ENCODE measurements around the gene ZNF865.

Gene ZNF865

DNA sequence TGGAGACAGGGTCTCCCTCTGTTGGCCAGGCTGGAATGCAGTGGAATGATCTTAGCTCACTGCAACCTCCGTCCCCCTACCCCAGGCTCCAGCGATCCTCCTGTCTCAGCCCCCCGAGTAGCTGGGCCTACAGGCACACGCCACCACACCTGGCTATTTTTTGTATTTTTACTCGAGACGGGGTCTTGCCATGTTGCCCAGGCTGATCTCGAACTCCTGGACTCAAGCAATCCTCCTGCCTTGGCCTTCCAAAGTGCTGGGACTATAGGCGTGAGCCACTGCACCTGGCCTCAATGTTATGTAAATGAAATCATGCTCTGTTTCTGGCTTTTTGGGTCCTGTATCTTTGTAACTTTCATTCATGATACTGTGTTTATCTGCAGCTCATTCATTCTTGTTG is 16.7 kb upstream of the ZNF865 start:
- no peak for DNase-seq (ENCODE audit: extremely low spot score)
- TF ChIP-seq, protein P1, sequence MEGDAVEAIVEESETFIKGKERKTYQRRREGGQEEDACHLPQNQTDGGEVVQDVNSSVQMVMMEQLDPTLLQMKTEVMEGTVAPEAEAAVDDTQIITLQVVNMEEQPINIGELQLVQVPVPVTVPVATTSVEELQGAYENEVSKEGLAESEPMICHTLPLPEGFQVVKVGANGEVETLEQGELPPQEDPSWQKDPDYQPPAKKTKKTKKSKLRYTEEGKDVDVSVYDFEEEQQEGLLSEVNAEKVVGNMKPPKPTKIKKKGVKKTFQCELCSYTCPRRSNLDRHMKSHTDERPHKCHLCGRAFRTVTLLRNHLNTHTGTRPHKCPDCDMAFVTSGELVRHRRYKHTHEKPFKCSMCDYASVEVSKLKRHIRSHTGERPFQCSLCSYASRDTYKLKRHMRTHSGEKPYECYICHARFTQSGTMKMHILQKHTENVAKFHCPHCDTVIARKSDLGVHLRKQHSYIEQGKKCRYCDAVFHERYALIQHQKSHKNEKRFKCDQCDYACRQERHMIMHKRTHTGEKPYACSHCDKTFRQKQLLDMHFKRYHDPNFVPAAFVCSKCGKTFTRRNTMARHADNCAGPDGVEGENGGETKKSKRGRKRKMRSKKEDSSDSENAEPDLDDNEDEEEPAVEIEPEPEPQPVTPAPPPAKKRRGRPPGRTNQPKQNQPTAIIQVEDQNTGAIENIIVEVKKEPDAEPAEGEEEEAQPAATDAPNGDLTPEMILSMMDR (IDR thresholded peaks at IDR 0.05; ENCODE audit: control extremely low read depth, extremely low read depth, low read depth, missing control alignments) = no peak
- ChIA-PET CTCF (interaction anchor here (1.5 kb wide), 1 partner anchor 43 kb away, joined by 5 read pairs; no protein-coding TSS in a partner anchor), POLR2A (no interaction called here)

DNA sequence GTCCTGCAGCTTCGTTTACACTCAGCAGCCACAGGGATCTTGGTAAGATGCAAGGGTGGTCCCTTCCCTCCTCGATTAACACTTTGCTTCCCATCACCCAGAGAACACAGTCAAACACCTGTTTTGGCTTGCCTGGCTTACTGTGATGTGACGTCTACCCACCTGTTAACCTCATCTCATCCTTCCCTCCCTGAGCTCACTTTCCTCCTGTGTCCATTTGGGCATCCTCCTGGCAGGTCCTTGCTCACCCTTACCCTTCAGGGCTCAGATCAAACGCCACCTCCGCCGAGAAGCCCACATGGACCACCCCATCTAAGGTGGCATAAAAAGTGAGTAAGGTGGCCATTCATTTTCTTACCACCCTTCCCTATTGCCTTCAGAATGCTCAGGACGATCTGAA is 15.3 kb upstream of the ZNF865 start:
- DNase-seq (ENCODE audit: extremely low spot score) = no peak
- ChIA-PET POLR2A (no interaction called here), CTCF (no interaction called here)
- TF ChIP-seq, protein P1 (IDR thresholded peaks at IDR 0.05; ENCODE audit: control extremely low read depth, extremely low read depth, low read depth, missing control alignments) = no peak

DNA sequence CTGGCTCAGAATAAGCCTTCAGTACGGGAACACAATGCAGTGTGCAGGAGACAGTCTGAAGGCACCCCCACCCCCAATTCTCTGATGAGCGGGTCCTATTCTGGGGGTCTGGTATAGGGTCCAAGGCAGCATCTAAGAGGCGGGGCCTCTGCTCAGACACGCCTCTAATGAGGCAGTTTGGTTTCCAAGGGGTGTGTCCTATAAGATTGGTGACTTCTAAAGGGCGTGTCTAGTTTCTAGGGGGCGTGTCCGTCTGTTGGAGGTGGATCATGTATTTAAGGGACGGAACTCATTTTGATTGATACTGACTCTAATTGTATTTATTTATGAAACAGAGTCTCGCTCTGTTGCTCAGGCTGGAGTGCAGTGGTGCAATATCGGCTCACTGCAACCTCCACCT is 14.8 kb upstream of the ZNF865 start:
- DNase-seq (ENCODE audit: extremely low spot score) = no peak
- POLR2A ChIA-PET = no interaction called here
- CTCF ChIA-PET = no interaction called here
- TF ChIP-seq, protein P1 (IDR thresholded peaks at IDR 0.05; ENCODE audit: control extremely low read depth, extremely low read depth, low read depth, missing control alignments) = no peak

DNA sequence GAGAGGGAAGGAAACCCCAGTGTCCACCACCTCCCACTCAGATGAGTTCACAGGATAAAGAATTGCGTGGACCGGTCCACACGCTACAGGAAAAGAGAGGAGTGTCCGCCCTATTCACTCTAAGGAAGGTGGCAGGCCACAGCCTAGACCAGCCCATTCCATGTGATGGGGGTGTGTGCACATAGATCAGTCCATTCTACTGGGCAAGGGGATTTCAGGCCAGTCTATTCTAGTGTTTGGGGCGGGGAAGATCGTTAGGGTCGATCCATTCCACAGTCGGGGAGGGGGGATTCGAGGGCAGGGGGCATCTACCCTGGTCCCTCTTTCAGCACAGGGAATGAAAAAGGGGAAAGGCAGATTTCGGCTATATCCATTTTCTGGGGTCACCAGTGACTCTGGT is 13.9 kb upstream of the ZNF865 start:
- DNase-seq (ENCODE audit: extremely low spot score) = no peak
- ChIA-PET POLR2A (no interaction called here), CTCF (no interaction called here)
- TF ChIP-seq, protein P1 (IDR thresholded peaks at IDR 0.05; ENCODE audit: control extremely low read depth, extremely low read depth, low read depth, missing control alignments) = no peak

DNA sequence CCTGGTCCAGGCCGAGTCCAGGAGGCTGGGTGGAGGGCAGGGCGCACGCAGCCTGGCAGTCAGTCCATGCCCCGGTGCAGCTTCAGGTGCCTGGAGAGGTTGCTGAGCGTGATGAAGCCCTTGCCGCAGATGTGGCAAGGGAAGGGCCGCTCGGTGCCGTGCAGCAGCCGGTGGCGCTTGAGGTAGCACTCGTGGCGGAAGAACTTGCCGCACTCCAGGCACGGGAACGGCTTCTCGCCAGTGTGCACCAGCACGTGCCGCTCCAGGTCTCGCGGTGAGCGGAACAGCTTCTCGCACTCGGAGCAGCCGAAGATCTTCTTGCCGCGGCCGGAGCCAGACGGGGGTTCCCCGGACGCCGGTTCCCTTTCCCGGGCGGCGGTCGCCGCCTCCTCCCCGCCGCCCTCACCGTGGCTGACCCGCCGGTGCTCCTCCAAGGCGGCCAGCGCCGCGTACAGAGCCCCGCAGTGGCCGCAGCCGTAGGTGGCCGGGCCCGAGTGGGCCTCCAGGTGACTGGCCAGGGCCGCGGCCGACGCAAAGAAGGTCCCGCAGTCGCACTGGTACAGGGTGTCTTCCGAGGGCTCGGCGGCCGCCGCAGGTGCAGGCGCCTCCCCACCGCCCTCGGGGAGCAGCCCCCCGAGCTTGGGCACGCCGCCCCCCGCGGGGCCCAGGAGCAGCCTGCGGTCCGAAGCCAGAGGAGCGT is 12.9 kb upstream of the ZNF865 start:
- POLR2A ChIA-PET = no interaction called here
- no peak for DNase-seq (ENCODE audit: extremely low spot score)
- TF ChIP-seq, protein P1 (IDR thresholded peaks at IDR 0.05; ENCODE audit: control extremely low read depth, extremely low read depth, low read depth, missing control alignments) = no peak
- CTCF ChIA-PET = interaction anchor here (1.7 kb wide), 1 partner anchor 13 kb away, joined by 6 read pairs; the partner anchor contains the start of gene ZNF865

DNA sequence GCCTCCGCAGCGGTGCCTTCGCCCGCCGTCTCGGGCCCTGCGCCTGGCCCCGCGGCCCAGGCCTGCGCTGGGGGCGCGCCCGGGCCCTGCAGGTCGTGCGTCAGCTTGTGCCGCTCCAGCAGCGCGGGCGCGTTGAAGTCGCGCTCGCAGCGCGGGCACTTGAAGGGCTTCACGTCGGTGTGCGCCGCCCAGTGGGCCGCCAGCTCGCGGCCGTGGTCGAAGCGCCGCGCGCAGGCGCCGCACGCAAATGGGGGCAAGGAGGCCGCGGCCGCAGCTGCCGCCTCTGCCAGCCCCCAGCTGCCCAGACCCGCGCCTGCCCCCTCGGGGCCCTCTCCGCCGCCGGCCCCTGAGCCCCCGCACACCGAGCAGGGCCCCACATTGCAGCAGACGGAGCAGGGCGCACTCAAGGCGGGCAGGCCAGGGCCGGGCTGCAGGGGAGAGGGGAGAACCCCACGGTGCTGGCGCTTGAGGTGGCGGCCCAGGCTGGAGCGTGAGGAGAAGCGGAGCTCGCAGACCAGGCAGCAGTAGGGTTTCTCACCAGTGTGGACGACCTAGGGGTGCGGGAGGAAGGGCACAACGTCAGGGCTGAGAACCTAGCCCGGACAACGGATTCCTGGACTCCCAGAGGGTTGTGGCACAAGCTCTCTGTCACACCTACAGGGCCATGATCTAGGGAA is 12.2 kb upstream of the ZNF865 start:
- ChIA-PET CTCF (interaction anchor here (1.0 to 1.7 kb wide), 3 partner anchors 13 to 61 kb away, joined by 3 to 6 read pairs (median 4); partner anchors contain the start of gene ZNF865), POLR2A (no interaction called here)
- no peak for DNase-seq (ENCODE audit: extremely low spot score)
- TF ChIP-seq, protein P1 (IDR thresholded peaks at IDR 0.05; ENCODE audit: control extremely low read depth, extremely low read depth, low read depth, missing control alignments) = no peak
